ENCODE results near the gene LRP1B. TPM values are rescaled to one million over a fixed set of nuclear protein-coding genes. Genes with fewer than 3 reads are reported as not detected.

The LRP1B gene
- total and polyA plus RNA-seq, 4 donors: 0.01 to 0.84 (median 0.17) TPM

- no peak overlapping the region for H3K27ac ChIP-seq (ENCODE audit: low read depth in 1 of 2, low read length in 2 of 2)
- H3K4me3 ChIP-seq (ENCODE audit: low read depth in 1 of 3, low read length in 3 of 3): no peak overlapping the region
- no peaks in the 10 kb centered on the region for H3K36me3 ChIP-seq (ENCODE audit: control insufficient read depth in 4 of 4, insufficient read depth in 3 of 4, low read depth in 1 of 4, low read length in 3 of 4)
- no peaks in the 10 kb centered on the region for H3K27me3 ChIP-seq (ENCODE audit: control insufficient read depth in 4 of 4, insufficient read depth in 4 of 4, low read length in 3 of 4)
- DNase-seq (ENCODE audit: low spot score): no peak
- WGBS: 80% methylated on average over 5 of the region's 5 CpGs
- no peaks in the 10 kb centered on the region for H3K4me1 ChIP-seq (ENCODE audit: control insufficient read depth in 4 of 4, insufficient read depth in 4 of 4, low read length in 3 of 4)
- H3K9me3 ChIP-seq (ENCODE audit: control insufficient read depth in 4 of 4, low read length in 3 of 4): no peaks in the 10 kb centered on the region
- no peak for TF ChIP-seq ATF3 (IDR thresholded peaks at IDR 0.05)
- TF ChIP-seq EGR1 (IDR thresholded peaks at IDR 0.05; ENCODE audit: low read depth in 2 of 2): no peak
- TF ChIP-seq CTCF (IDR thresholded peaks at IDR 0.05; ENCODE audit: low read depth, low read length, missing input control): no peak
- no peak overlapping the region for H3K9ac ChIP-seq (ENCODE audit: low read depth in 1 of 2, low read length in 2 of 2)
These were observed 1429.1 kb downstream of the LRP1B start for GRCh38 chr2:140701726-140702125.

- TF ChIP-seq GABPA (IDR thresholded peaks at IDR 0.05 in 1 of 2, conservative IDR thresholded peaks at IDR 0.05 in 1 of 2): no peak
- TF ChIP-seq FOXA1 (IDR thresholded peaks at IDR 0.05): no peak
- no peak for TF ChIP-seq RAD21 (IDR thresholded peaks at IDR 0.05)
- no peak for TF ChIP-seq MAX (IDR thresholded peaks at IDR 0.05)
- no peak for TF ChIP-seq REST (IDR thresholded peaks at IDR 0.05)
- TF ChIP-seq TAF1 (conservative IDR thresholded peaks at IDR 0.05): no peak
- TF ChIP-seq YY1 (IDR thresholded peaks at IDR 0.05): no peak
- TF ChIP-seq RXRA (IDR thresholded peaks at IDR 0.05): no peak
- TF ChIP-seq JUND (IDR thresholded peaks at IDR 0.05): no peak
- no peak for TF ChIP-seq ZBTB33 (IDR thresholded peaks at IDR 0.05)
- no peak for TF ChIP-seq ATF3 (IDR thresholded peaks at IDR 0.05)
- TF ChIP-seq HNF4G (IDR thresholded peaks at IDR 0.05): no peak
- Histone ChIP-seq H3K9ac (ENCODE audit: low read depth in 1 of 2, low read length in 2 of 2) (no peak overlapping the region), H3K4me1 (ENCODE audit: control insufficient read depth in 4 of 4, insufficient read depth in 4 of 4, low read length in 3 of 4) (no peaks in the 10 kb centered on the region), H3K27me3 (ENCODE audit: control insufficient read depth in 4 of 4, insufficient read depth in 4 of 4, low read length in 3 of 4) (no peaks in the 10 kb centered on the region), H3K27ac (ENCODE audit: low read depth in 1 of 2, low read length in 2 of 2) (no peak overlapping the region), H3K36me3 (ENCODE audit: control insufficient read depth in 4 of 4, insufficient read depth in 3 of 4, low read depth in 1 of 4, low read length in 3 of 4) (no peaks in the 10 kb centered on the region), H3K9me3 (ENCODE audit: control insufficient read depth in 4 of 4, low read length in 3 of 4) (no peaks in the 10 kb centered on the region), H3K4me3 (ENCODE audit: low read depth in 1 of 3, low read length in 3 of 3) (no peak overlapping the region)
- DNase-seq (ENCODE audit: low spot score): no peak
- 68% methylated on average over 2 of the region's 2 CpGs for WGBS
These were observed 1432.2 kb downstream of the LRP1B start for GRCh38 chr2:140698636-140699035.
